Activated T-helper 1 cell treated with anti-CD3 and anti-CD28 coated beads, Interleukin-12 subunit alpha, Interleukin-12 subunit beta, Interleukin-2, Interleukin-4 antibody, amounts not matched to agents 30 ng/mL and 10 ng/mL and 1 ng/mL, durations not matched to agents 14 hours and 24 hours and 36 hours (primary cell): Measurements from ENCODE around the gene MOK. TPM values are rescaled to one million over a fixed set of nuclear protein-coding genes. Genes with fewer than 3 reads are reported as not detected.

Experiments used
- DNase-seq: peaks from one replicate; pipeline ENCODE4 v3.0.0; 2021; ENCODE audit warnings: low spot score
- H3K27ac Mint-ChIP-seq: one replicate; pipeline ENCODE4 v1.8.0; 2021; ENCODE audit warnings: mild to moderate bottlenecking, mixed read lengths
- H3K27me3 Mint-ChIP-seq: one replicate; pipeline ENCODE4 v1.8.0; 2022; ENCODE audit warnings: mild to moderate bottlenecking, moderate library complexity, mixed read lengths; ENCODE audit not compliant: insufficient read depth
- H3K36me3 Mint-ChIP-seq: one replicate; pipeline ENCODE4 v1.8.0; 2021; ENCODE audit warnings: low read depth, mixed read lengths
- H3K4me1 Mint-ChIP-seq: one replicate; pipeline ENCODE4 v1.8.0; 2021; ENCODE audit warnings: low read depth, mixed read lengths
- H3K4me3 Mint-ChIP-seq: one replicate; pipeline ENCODE4 v1.8.0; 2021; ENCODE audit warnings: mild to moderate bottlenecking, moderate library complexity, mixed read lengths
- H3K9me3 Mint-ChIP-seq: one replicate; pipeline ENCODE4 v1.8.0; 2021; ENCODE audit warnings: mixed read lengths
- intact Hi-C: fragments of 100-400 bp; cut with micrococcal nuclease; formaldehyde crosslinking; loops from one replicate; pipeline ENCODE4 v1.15.1; 2024
- total RNA-seq: library from RNA; stranded (reverse); gene quantifications from 2 replicates; pipeline ENCODE4 v1.2.3, GENCODE V29; 2022

The MOK gene
- total RNA-seq, 1 donor from 2014 or later, result 7.0 TPM

GRCh38 chr14:102196039-102196901, 108.7 kb downstream of the MOK start:
- no peak for DNase-seq
- H3K27me3 Mint-ChIP-seq, result no peaks in the 10 kb centered on the region
- peak overlapping the region; percentile 13 for H3K27ac Mint-ChIP-seq
- no peak overlapping the region for H3K4me3 Mint-ChIP-seq
- intact Hi-C loops, result no loop called here
- H3K36me3 Mint-ChIP-seq, result peaks cover 32% of the 10 kb centered on the region
- peaks cover 26% of the 10 kb centered on the region for H3K4me1 Mint-ChIP-seq
- H3K9me3 Mint-ChIP-seq, result no peaks in the 10 kb centered on the region

- no peak for DNase-seq
- Mint-ChIP-seq H3K27me3 (no peaks in the 10 kb centered on the region), H3K4me1 (peaks cover 18% of the 10 kb centered on the region), H3K27ac (no peak overlapping the region), H3K4me3 (no peak overlapping the region), H3K9me3 (no peaks in the 10 kb centered on the region), H3K36me3 (peaks cover 29% of the 10 kb centered on the region)
- intact Hi-C loops, result no loop called here
These were observed 109.5 kb downstream of the MOK start for GRCh38 chr14:102195446-102195845.

- Mint-ChIP-seq H3K4me3 (no peak overlapping the region), H3K27ac (no peak overlapping the region), H3K4me1 (peaks cover 13% of the 10 kb centered on the region), H3K36me3 (peaks cover 25% of the 10 kb centered on the region), H3K9me3 (no peaks in the 10 kb centered on the region), H3K27me3 (no peaks in the 10 kb centered on the region)
- intact Hi-C loops, result loop anchor here (5.0 kb wide), 1 partner anchor 408 kb away; no protein-coding TSS in a partner anchor
- no peak for DNase-seq
These were observed 110.1 kb downstream of the MOK start for GRCh38 chr14:102194856-102195255.

GRCh38 chr14:102192840-102193502, 112.0 kb downstream of the MOK start:
- Mint-ChIP-seq H3K27ac (no peak overlapping the region), H3K9me3 (no peaks in the 10 kb centered on the region), H3K4me1 (peaks cover 9% of the 10 kb centered on the region), H3K27me3 (no peaks in the 10 kb centered on the region), H3K36me3 (peaks cover 16% of the 10 kb centered on the region), H3K4me3 (no peak overlapping the region)
- DNase-seq, result no peak
- intact Hi-C loops, result loop anchor here (5.0 kb wide), 1 partner anchor 406 kb away; no protein-coding TSS in a partner anchor

GRCh38 chr14:102189874-102190273, 115.1 kb downstream of the MOK start:
- H3K27ac Mint-ChIP-seq, result no peak overlapping the region
- H3K9me3 Mint-ChIP-seq, result no peaks in the 10 kb centered on the region
- H3K36me3 Mint-ChIP-seq, result peaks cover 2% of the 10 kb centered on the region
- no peaks in the 10 kb centered on the region for H3K27me3 Mint-ChIP-seq
- DNase-seq, result no peak
- intact Hi-C loops, result loop anchor here (5.0 kb wide), 1 partner anchor 403 kb away; no protein-coding TSS in a partner anchor
- H3K4me3 Mint-ChIP-seq, result no peak overlapping the region
- peaks cover 10% of the 10 kb centered on the region for H3K4me1 Mint-ChIP-seq

GRCh38 chr14:102188187-102188586, 116.8 kb downstream of the MOK start:
- Mint-ChIP-seq H3K27me3 (no peaks in the 10 kb centered on the region), H3K4me1 (peaks cover 27% of the 10 kb centered on the region), H3K9me3 (no peaks in the 10 kb centered on the region), H3K4me3 (no peak overlapping the region), H3K36me3 (no peaks in the 10 kb centered on the region), H3K27ac (no peak overlapping the region)
- intact Hi-C loops, result no loop called here
- DNase-seq, result no peak

- Mint-ChIP-seq H3K4me3 (no peak overlapping the region), H3K27ac (no peak overlapping the region), H3K36me3 (no peaks in the 10 kb centered on the region), H3K27me3 (no peaks in the 10 kb centered on the region), H3K4me1 (peaks cover 33% of the 10 kb centered on the region), H3K9me3 (no peaks in the 10 kb centered on the region)
- DNase-seq, result no peak
- intact Hi-C loops, result no loop called here
These were observed 117.4 kb downstream of the MOK start for GRCh38 chr14:102187568-102188001.

DNA sequence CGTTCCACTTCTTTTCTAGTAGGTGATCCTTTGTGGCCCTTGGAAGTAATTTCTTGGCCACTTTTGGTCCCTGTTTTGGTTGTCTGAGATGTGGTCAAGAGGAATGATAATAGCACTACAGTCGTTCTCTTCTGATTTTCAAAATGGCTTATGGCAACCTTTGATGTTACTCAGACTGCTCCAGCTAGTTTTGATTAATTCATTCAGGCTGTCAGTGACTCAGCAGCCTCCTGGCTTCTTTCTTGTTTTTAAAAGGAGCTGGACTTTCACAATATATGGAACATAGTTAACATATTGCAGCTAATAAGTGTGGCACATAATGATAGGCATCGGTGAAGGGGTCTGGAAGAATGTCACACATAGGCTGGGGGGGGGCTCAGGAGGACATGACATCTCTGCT, 117.9 kb downstream of the MOK start:
- intact Hi-C loops, result no loop called here

GRCh38 chr14:102185360-102185759, 119.6 kb downstream of the MOK start:
- Mint-ChIP-seq H3K27ac (no peak overlapping the region), H3K9me3 (no peaks in the 10 kb centered on the region), H3K27me3 (no peaks in the 10 kb centered on the region), H3K4me1 (peaks cover 47% of the 10 kb centered on the region), H3K36me3 (no peaks in the 10 kb centered on the region), H3K4me3 (no peak overlapping the region)
- DNase-seq, result no peak
- intact Hi-C loops, result loop anchor here (2.0 kb wide), 1 partner anchor 99 kb away; the partner anchor contains the start of gene HSP90AA1

More for the DNA sequence above, 117.9 kb downstream of the MOK start:
- Mint-ChIP-seq H3K4me3 (no peak overlapping the region), H3K27ac (peak overlapping the region; percentile 61), H3K4me1 (peaks cover 37% of the 10 kb centered on the region), H3K9me3 (no peaks in the 10 kb centered on the region), H3K36me3 (no peaks in the 10 kb centered on the region), H3K27me3 (no peaks in the 10 kb centered on the region)
- no peak for DNase-seq

DNA sequence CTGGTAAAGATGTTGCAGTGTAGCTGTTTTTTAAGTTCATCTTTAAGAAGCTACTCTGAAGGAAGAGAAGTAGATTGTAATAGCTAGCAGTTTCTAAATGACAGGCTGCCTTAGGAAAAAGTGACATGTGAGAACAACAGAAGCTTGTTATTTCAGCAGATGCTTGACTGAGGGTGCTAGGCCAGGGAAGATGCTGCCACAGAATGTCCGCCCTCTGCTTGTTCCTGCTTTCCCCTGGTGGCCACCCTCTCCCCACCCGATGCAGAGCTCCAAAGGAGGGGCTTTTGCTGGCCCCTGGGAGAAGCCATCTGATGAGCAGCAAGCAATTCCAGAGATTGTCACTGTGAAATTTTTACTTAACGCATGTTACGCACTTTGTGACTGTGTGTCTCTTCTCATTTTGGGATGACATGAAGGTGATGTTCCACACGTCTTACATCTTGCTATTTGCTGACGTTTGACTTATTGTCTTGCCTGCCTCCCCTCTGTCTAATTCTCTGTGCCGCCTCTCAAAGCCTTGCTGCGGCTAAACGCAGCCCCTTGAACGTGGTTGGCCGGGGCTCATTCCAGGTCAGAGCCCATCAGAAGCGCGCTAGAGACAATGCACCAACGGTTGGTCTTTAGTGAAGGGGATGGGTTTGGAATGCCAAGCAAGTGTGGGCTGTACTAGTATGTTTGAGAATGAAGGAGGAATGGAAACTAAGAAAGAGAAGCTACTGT, 120.5 kb downstream of the MOK start:
- Mint-ChIP-seq H3K27me3 (no peaks in the 10 kb centered on the region), H3K36me3 (no peaks in the 10 kb centered on the region), H3K4me1 (peaks cover 50% of the 10 kb centered on the region), H3K9me3 (no peaks in the 10 kb centered on the region), H3K4me3 (peak overlapping the region; percentile 37), H3K27ac (peak overlapping the region; percentile 81)
- no peak for DNase-seq
- intact Hi-C loops, result loop anchor here (1.0 to 5.0 kb wide), 7 partner anchors 17 to 362 kb away; partner anchors contain the start of genes CINP, HSP90AA1, TECPR2 and WDR20

DNA sequence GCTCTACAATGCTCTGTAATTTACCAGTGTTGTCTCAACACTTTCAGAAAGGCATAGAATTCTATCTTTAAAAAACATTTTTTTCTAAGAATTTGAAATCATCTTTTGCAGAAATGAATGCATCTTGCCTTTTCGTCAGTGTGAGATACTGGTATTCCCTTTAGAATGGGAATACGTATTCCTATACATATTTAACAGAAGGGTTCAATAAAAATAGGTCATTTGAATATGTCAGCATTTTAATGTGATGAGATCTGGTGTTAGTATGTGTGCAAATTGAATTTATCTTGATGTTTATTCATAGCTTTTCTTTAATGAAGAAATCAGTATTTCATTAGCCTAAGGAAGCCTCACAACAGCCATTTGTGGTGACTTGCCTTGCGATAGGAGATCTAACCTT, 121.1 kb downstream of the MOK start:
- H3K27ac Mint-ChIP-seq, result peak overlapping the region; percentile 81
- H3K27me3 Mint-ChIP-seq, result no peaks in the 10 kb centered on the region
- no peaks in the 10 kb centered on the region for H3K9me3 Mint-ChIP-seq
- H3K36me3 Mint-ChIP-seq, result no peaks in the 10 kb centered on the region
- H3K4me1 Mint-ChIP-seq, result peaks cover 50% of the 10 kb centered on the region
- intact Hi-C loops, result loop anchor here (1.0 to 5.0 kb wide), 7 partner anchors 17 to 362 kb away; partner anchors contain the start of genes CINP, HSP90AA1, TECPR2 and WDR20
- H3K4me3 Mint-ChIP-seq, result peak overlapping the region; percentile 37
- DNase-seq, result no peak

- peak overlapping the region; percentile 46 for H3K27ac Mint-ChIP-seq
- intact Hi-C loops, result loop anchor here (5.0 kb wide), 1 partner anchor 361 kb away; no protein-coding TSS in a partner anchor
- no peaks in the 10 kb centered on the region for H3K27me3 Mint-ChIP-seq
- no peak for DNase-seq
- peaks cover 50% of the 10 kb centered on the region for H3K4me1 Mint-ChIP-seq
- H3K4me3 Mint-ChIP-seq, result no peak overlapping the region
- no peaks in the 10 kb centered on the region for H3K9me3 Mint-ChIP-seq
- H3K36me3 Mint-ChIP-seq, result no peaks in the 10 kb centered on the region
These were observed 121.9 kb downstream of the MOK start for GRCh38 chr14:102182936-102183619.
